ENCODE measurements around the gene NFIA.

DNA sequence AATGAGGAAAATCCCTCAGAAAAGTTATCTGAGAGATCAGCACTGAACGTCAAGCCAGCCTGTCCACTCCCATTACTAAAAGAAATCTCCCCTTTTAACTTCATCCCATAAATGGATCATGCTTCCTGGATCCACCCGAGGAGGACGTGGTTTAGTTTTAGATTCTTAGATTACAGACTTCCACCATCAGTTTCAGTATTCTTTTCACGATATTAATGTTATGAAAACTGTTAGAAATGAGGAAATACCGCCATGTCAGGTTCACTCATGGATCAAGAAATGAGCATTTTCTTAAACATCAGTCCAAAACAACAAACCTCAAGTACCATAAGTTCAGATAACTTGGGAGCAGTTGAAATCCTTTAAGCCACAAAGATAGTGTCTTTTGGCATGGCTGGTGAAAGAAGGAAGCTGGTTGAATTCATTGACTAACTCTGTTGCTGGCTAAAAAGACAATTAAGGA is 49.8 kb downstream of the NFIA start:
- TF ChIP-seq, protein P1, sequence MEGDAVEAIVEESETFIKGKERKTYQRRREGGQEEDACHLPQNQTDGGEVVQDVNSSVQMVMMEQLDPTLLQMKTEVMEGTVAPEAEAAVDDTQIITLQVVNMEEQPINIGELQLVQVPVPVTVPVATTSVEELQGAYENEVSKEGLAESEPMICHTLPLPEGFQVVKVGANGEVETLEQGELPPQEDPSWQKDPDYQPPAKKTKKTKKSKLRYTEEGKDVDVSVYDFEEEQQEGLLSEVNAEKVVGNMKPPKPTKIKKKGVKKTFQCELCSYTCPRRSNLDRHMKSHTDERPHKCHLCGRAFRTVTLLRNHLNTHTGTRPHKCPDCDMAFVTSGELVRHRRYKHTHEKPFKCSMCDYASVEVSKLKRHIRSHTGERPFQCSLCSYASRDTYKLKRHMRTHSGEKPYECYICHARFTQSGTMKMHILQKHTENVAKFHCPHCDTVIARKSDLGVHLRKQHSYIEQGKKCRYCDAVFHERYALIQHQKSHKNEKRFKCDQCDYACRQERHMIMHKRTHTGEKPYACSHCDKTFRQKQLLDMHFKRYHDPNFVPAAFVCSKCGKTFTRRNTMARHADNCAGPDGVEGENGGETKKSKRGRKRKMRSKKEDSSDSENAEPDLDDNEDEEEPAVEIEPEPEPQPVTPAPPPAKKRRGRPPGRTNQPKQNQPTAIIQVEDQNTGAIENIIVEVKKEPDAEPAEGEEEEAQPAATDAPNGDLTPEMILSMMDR (IDR thresholded peaks at IDR 0.05; ENCODE audit: low read length): no peak
- no peak for TF ChIP-seq EZH2 (optimal IDR thresholded peaks at IDR 0.05; ENCODE audit: low read depth, low read length)
